H1 (cell line): ENCODE measurements around the gene DMC1. TPM values are rescaled to one million over a fixed set of nuclear protein-coding genes. Genes with fewer than 3 reads are reported as not detected.

ENCODE experiments used
- CTCF ChIA-PET: fragments of 300-600 bp; sonication (Branson Sonifier 250); formaldehyde crosslinking; loops from one replicate; lab custom pipeline; 2021; ENCODE audit not compliant: partially characterized antibody; lab: Charles Lee
- POLR2A ChIA-PET: fragments of 300-600 bp; sonication (Branson Sonifier 250); formaldehyde crosslinking; loops from one replicate; lab custom pipeline; 2021; ENCODE audit warnings: inconsistent platforms; ENCODE audit not compliant: partially characterized antibody; lab: Charles Lee
- DNase-seq, 2 experiments: peaks; one replicate each; pipeline versions ENCODE4 v3.0.0 to v3.0.0-alpha.2; 2010 to 2022; ENCODE audit warnings: low spot score in 2 of 2, low read depth in 1 of 2, mixed read lengths in 1 of 2
- FAIRE-seq: peaks from 2 replicates; lab custom pipeline; 2011; peaks lifted over from hg19 to GRCh38; lab: Jason Lieb, UNC
- H2AFZ ChIP-seq: 2 replicates; pipeline ENCODE4 v1.8.1; 2012; ENCODE audit warnings: low read length, inconsistent platforms
- H2AK5ac ChIP-seq: 2 replicates; pipeline ENCODE4 v1.6.1; 2013; ENCODE audit warnings: low read depth, low read length
- H2BK120ac ChIP-seq: replicated peaks from 2 replicates; pipeline ENCODE3; 2013; ENCODE audit warnings: low read depth, low read length, inconsistent platforms
- H2BK12ac ChIP-seq: 2 replicates; pipeline ENCODE4 v1.6.1; 2013; ENCODE audit warnings: low read depth, low read length
- H2BK15ac ChIP-seq: 2 replicates; pipeline ENCODE4 v1.6.1; 2013; ENCODE audit warnings: low read length
- H2BK20ac ChIP-seq: 2 replicates; pipeline ENCODE4 v1.6.1; 2013; ENCODE audit warnings: low read length
- H2BK5ac ChIP-seq: 2 replicates; pipeline ENCODE4 v1.6.1; 2013; ENCODE audit warnings: low read depth, low read length
- H3K14ac ChIP-seq: 2 replicates; pipeline ENCODE4 v1.6.1; 2013; ENCODE audit warnings: inconsistent platforms; ENCODE audit not compliant: insufficient read length
- H3K18ac ChIP-seq: 2 replicates; pipeline ENCODE4 v1.6.1; 2013; ENCODE audit warnings: low read length; ENCODE audit errors: extremely low read depth
- H3K23ac ChIP-seq: 2 replicates; pipeline ENCODE4 v1.6.1; 2013; ENCODE audit warnings: inconsistent platforms; ENCODE audit not compliant: insufficient read length
- H3K23me2 ChIP-seq: 2 replicates; pipeline ENCODE4 v1.6.1; 2013; ENCODE audit warnings: low read depth, low read length
- H3K27ac ChIP-seq: 2 replicates; pipeline ENCODE4 v1.6.1; 2011; ENCODE audit warnings: low read depth, low read length, inconsistent platforms
- H3K27me3 ChIP-seq, 4 experiments: replicated peaks in 1 of 4; 1 replicate in 1 of 4; 2 replicates in 3 of 4; pipeline versions ENCODE4 v1.6.1 to v1.8.1; 2011 to 2013; ENCODE audit warnings: low read length in 3 of 4, mild to moderate bottlenecking in 3 of 4, inconsistent platforms in 2 of 4, mixed read lengths in 2 of 4, moderate library complexity in 1 of 4; ENCODE audit not compliant: control insufficient read depth in 3 of 4, insufficient read depth in 3 of 4; ENCODE audit errors: extremely low read depth in 1 of 4
- H3K36me3 ChIP-seq, 4 experiments: 2 replicates each; pipeline versions ENCODE4 v1.6.1 to v1.8.1; 2011 to 2013; ENCODE audit warnings: mild to moderate bottlenecking in 4 of 4, low read length in 3 of 4, moderate library complexity in 2 of 4, control low read depth in 1 of 4, inconsistent platforms in 1 of 4; ENCODE audit not compliant: insufficient read depth in 4 of 4, control insufficient read depth in 2 of 4
- H3K4ac ChIP-seq: replicated peaks from 2 replicates; pipeline ENCODE3; 2013; ENCODE audit warnings: low read length, low read depth, mixed read lengths, inconsistent platforms; ENCODE audit not compliant: insufficient read length
- H3K4me1 ChIP-seq, 4 experiments: replicated peaks in 1 of 4; 1 replicate in 1 of 4; 2 replicates in 3 of 4; pipeline versions ENCODE4 v1.6.1 to v1.8.1; 2011 to 2013; ENCODE audit warnings: low read length in 3 of 4, inconsistent platforms in 2 of 4, mixed read lengths in 1 of 4; ENCODE audit not compliant: insufficient read depth in 4 of 4, control insufficient read depth in 3 of 4
- H3K4me2 ChIP-seq, 2 experiments: 2 replicates each; pipeline versions ENCODE4 v1.6.1 to v1.8.1; 2011 to 2013; ENCODE audit warnings: low read depth in 2 of 2, low read length in 2 of 2, control low read depth in 1 of 2, inconsistent platforms in 1 of 2, mild to moderate bottlenecking in 1 of 2; ENCODE audit not compliant: insufficient read depth in 1 of 2
- H3K4me3 ChIP-seq, 4 experiments: fragments of 200-600, 300-600 bp in 1 of 4; sonication (generic), shearing (Covaris generic), sonication (Bioruptor Twin) in 1 of 4; 2 replicates each; pipeline versions ENCODE4 v1.5.1 to v1.8.1; 2011 to 2016; ENCODE audit warnings: low read length in 4 of 4, low read depth in 3 of 4, control low read depth in 2 of 4, inconsistent platforms in 2 of 4, mild to moderate bottlenecking in 2 of 4, mixed read lengths in 1 of 4, moderate library complexity in 1 of 4; ENCODE audit not compliant: insufficient read depth in 2 of 4; ENCODE audit errors: extremely low read depth in 1 of 4
- H3K56ac ChIP-seq: replicated peaks from 2 replicates; pipeline ENCODE3; 2013; ENCODE audit warnings: low read depth, mild to moderate bottlenecking, mixed read lengths, low read length, inconsistent platforms; ENCODE audit not compliant: insufficient read length
- H3K79me1 ChIP-seq: 2 replicates; pipeline ENCODE4 v1.6.1; 2013; ENCODE audit warnings: low read depth, low read length, control low read depth
- H3K79me2 ChIP-seq, 2 experiments: 2 replicates each; pipeline versions ENCODE4 v1.6.1 to v1.8.1; 2012 to 2013; ENCODE audit warnings: low read length in 2 of 2, mild to moderate bottlenecking in 2 of 2, inconsistent platforms in 1 of 2; ENCODE audit not compliant: insufficient read depth in 2 of 2, control insufficient read depth in 1 of 2
- H3K9ac ChIP-seq, 4 experiments: replicated peaks in 1 of 4; 1 replicate in 1 of 4; 2 replicates in 3 of 4; pipeline versions ENCODE4 v1.6.1 to v1.8.1; 2011 to 2013; ENCODE audit warnings: low read depth in 3 of 4, low read length in 3 of 4, control low read depth in 2 of 4, mild to moderate bottlenecking in 2 of 4, moderate library complexity in 2 of 4, inconsistent platforms in 1 of 4; ENCODE audit errors: extremely low read depth in 1 of 4
- H3K9me3 ChIP-seq, 2 experiments: 2 replicates each; pipeline versions ENCODE4 v1.6.1 to v1.8.1; 2012 to 2013; ENCODE audit warnings: mild to moderate bottlenecking in 2 of 2, moderate library complexity in 2 of 2, control low read depth in 1 of 2, inconsistent platforms in 1 of 2, low read depth in 1 of 2, low read length in 1 of 2, mixed read lengths in 1 of 2; ENCODE audit not compliant: insufficient read depth in 2 of 2
- H4K20me1 ChIP-seq, 2 experiments: replicated peaks in 1 of 2; 2 replicates each; pipeline versions ENCODE3 to v1.8.1; 2011 to 2013; ENCODE audit warnings: inconsistent platforms in 2 of 2, low read length in 2 of 2, mild to moderate bottlenecking in 1 of 2; ENCODE audit not compliant: insufficient read depth in 2 of 2, control insufficient read depth in 1 of 2
- H4K5ac ChIP-seq: 2 replicates; pipeline ENCODE4 v1.6.1; 2013; ENCODE audit warnings: low read length, low read depth, mixed read lengths, inconsistent platforms; ENCODE audit not compliant: insufficient read length
- H4K8ac ChIP-seq: 2 replicates; pipeline ENCODE4 v1.8.0; 2013; ENCODE audit warnings: mild to moderate bottlenecking, moderate library complexity, low read length, inconsistent platforms; ENCODE audit not compliant: insufficient read depth; ENCODE audit errors: extremely low read depth
- H4K91ac ChIP-seq: replicated peaks from 2 replicates; pipeline ENCODE3; 2013; ENCODE audit warnings: low read length, mixed read lengths, inconsistent platforms; ENCODE audit not compliant: insufficient read length
- ATF2 ChIP-seq: IDR thresholded peaks from 2 replicates; pipeline ENCODE4 v1.6.1; 2012; ENCODE audit warnings: low read length, inconsistent platforms
- CBX8 ChIP-seq: fragments of 300-800, 300-1000 bp; sonication (generic); IDR thresholded peaks from 2 replicates; pipeline ENCODE4 v1.7.1; 2016; ENCODE audit warnings: low read depth, low read length, borderline replicate concordance
- JUN ChIP-seq: IDR thresholded peaks from 2 replicates; pipeline ENCODE4 v1.6.1; 2011; ENCODE audit warnings: low read depth, mild to moderate bottlenecking, improper control_type of control experiment, low read length
- KDM1A ChIP-seq: fragments of 200-600, 300-600 bp; sonication (generic); IDR thresholded peaks from 2 replicates; pipeline ENCODE4 v1.7.1; 2016; ENCODE audit warnings: mild to moderate bottlenecking, low read length, borderline replicate concordance
- SIX5 ChIP-seq: IDR thresholded peaks from 2 replicates; pipeline ENCODE4 v1.6.1; 2011; ENCODE audit warnings: mild to moderate bottlenecking, low read depth, low read length
- SP2 ChIP-seq: IDR thresholded peaks from 2 replicates; pipeline ENCODE4 v1.6.1; 2012; ENCODE audit warnings: mild to moderate bottlenecking, low read length, inconsistent platforms
- SRF ChIP-seq: IDR thresholded peaks from 2 replicates; pipeline ENCODE4 v1.6.1; 2011; ENCODE audit warnings: mild to moderate bottlenecking, low read depth, low read length, moderate library complexity
- TBP ChIP-seq: IDR thresholded peaks from 2 replicates; pipeline ENCODE4 v1.6.1; 2011; ENCODE audit warnings: low read depth, low read length, improper control_type of control experiment
- YY1 ChIP-seq: IDR thresholded peaks from 2 replicates; pipeline ENCODE4 v1.6.1; 2011; ENCODE audit warnings: low read depth, mild to moderate bottlenecking, low read length
- WGBS, 2 experiments: shearing (Covaris generic) in 1 of 2; methylation state at CpG; one replicate each; pipeline versions ENCODE4 v1.1.6 to v1.1.7; 2013 to 2015; ENCODE audit warnings: low lambda C conversion rate in 2 of 2, mixed read lengths in 2 of 2, inconsistent platforms in 1 of 2, low coverage in 1 of 2, missing lambda C conversion rate in 1 of 2; ENCODE audit not compliant: insufficient replicate concordance in 2 of 2, insufficient coverage in 1 of 2, insufficient read length in 1 of 2; ENCODE audit errors: extremely low coverage in 1 of 2, missing lambda C conversion rate in 1 of 2; 5-methylcytosine and 5-hydroxymethylcytosine counted together
- polyA plus RNA-seq, 7 experiments: library from polyadenylated mRNA; depleted of rRNA in 3 of 7; stranded (reverse) in 5 of 7; unstranded in 2 of 7; fragments of >200 nt in 5 of 7; fragments of 200-250 nt in 2 of 7; gene quantifications; 1 replicate in 5 of 7; 2 replicates in 1 of 7; 4 replicates in 1 of 7; pipeline versions ENCODE4 v1.2.1 to v1.2.3, GENCODE V29; 2011 to 2013; ENCODE audit warnings: missing spikeins in 2 of 7, mixed read lengths in 2 of 7
- total RNA-seq: library from RNA; stranded (reverse); fragmentation: NEBNext Ultra II Directional; extraction: Animal tissue kit (Norgen Biotek cat#: 25700); gene quantifications from 2 replicates; pipeline ENCODE4 v1.2.1, GENCODE V29; 2021

Gene DMC1
- total and polyA plus RNA-seq, 2 of the 8 experiments (the other 6 are each of a cell fraction or from before 2014, with no cell fraction given) = 3.8 to 7.2 TPM

GRCh38 chr22:38578505-38578904, 8.5 kb upstream of the DMC1 start:
- Histone ChIP-seq H3K23me2 (no peaks in the 10 kb centered on the region), H2BK5ac (no peak overlapping the region), H2AFZ (no peak overlapping the region), H3K23ac (no peak overlapping the region), H2BK20ac (no peak overlapping the region), H2BK15ac (no peak overlapping the region), H2BK12ac (no peak overlapping the region; the same call in 1 of the 2 replicates), H3K18ac (no peak overlapping the region), H3K27me3 (no peaks in the 10 kb centered on the region), H3K4me1 (no peaks in the 10 kb centered on the region), H4K5ac (no peak overlapping the region), H3K14ac (no peak overlapping the region), H3K4me2 (no peak overlapping the region), H4K20me1 (no peaks in the 10 kb centered on the region), H3K79me1 (no peaks in the 10 kb centered on the region), H2AK5ac (no peak overlapping the region), H3K56ac (no peak overlapping the region), H2BK120ac (no peak overlapping the region), H3K4me3 (no peak overlapping the region), H3K27ac (no peak overlapping the region), H4K91ac (no peak overlapping the region)
- no peak for DNase-seq
- FAIRE-seq = no peak
- ChIA-PET CTCF (interaction anchor here (1.0 kb wide), 1 partner anchor 83 kb away, joined by 3 read pairs; no protein-coding TSS in a partner anchor), POLR2A (no interaction called here)
- WGBS, 2 experiments = 86% methylated on average over 5 of the region's 5 CpGs; no CpG with 5 or more reads in 1 of the 2 experiments
- TF ChIP-seq KDM1A (no peak), JUN (no peak), CBX8 (no peak), ATF2 (no peak), TBP (no peak), SRF (no peak), SIX5 (no peak), SP2 (no peak), YY1 (no peak)
- TF ChIP-seq, all 59 proteins: peak for 0
- no peaks in the 10 kb centered on the region for H3K9me3 ChIP-seq
- no peaks in the 10 kb centered on the region for H3K36me3 ChIP-seq
- H4K8ac ChIP-seq = no peak overlapping the region
- 0 out of 7 replicates have a peak overlapping the region, but pooled peaks of 1 of the 4 experiments have one; percentile 7 for H3K9ac ChIP-seq
- no peaks in the 10 kb centered on the region for H3K79me2 ChIP-seq
- H3K4ac ChIP-seq = no peak overlapping the region
